ENCODE measurements around the gene SMAP1.

GRCh38 chr6:70636596-70636995 lies 31.1 kb upstream of the SMAP1 start:
- no peak for TF ChIP-seq CTCF (IDR thresholded peaks at IDR 0.05)
- no peak for TF ChIP-seq POLR2A (IDR thresholded peaks at IDR 0.05)

Measured in heart left ventricle (tissue), 13 donors.